Measurements from ENCODE around the gene LZTR1. TPM values are rescaled to one million over a fixed set of nuclear protein-coding genes. Genes with fewer than 3 reads are reported as not detected.

The LZTR1 gene
- total and polyA plus RNA-seq, 10 of the 15 experiments (the other 5 are each of a cell fraction or from before 2014, with no cell fraction given) = 0.82 to 50.3 (median 19.3) TPM

- H3K4me1 ChIP-seq (ENCODE audit: control insufficient read depth, insufficient read depth, low read length) = peaks cover 5% of the 10 kb centered on the region; the same call in 1 of the 2 replicates
- peak overlapping the region; percentile 90 for H3K4me2 ChIP-seq (ENCODE audit: control insufficient read depth, insufficient read depth)
- H2AFZ ChIP-seq (ENCODE audit: control insufficient read depth, low read depth, low read length) = peak overlapping the region; percentile 75
- H3K79me2 ChIP-seq (ENCODE audit: control insufficient read depth, insufficient read depth, low read length) = no peaks in the 10 kb centered on the region; the same call in 1 of the 2 replicates
- H3K4me3 ChIP-seq = peak overlapping the region; percentile 75
- FAIRE-seq (no peak), ATAC-seq (peak; percentile 83), DNase-seq (ENCODE audit: low read depth, low spot score) (no peak)
- no TSS peak for BruUV-seq (replicated peaks)
- H3K27ac ChIP-seq (ENCODE audit: control insufficient read depth, insufficient read depth) = no peak overlapping the region
- ChIA-PET POLR2A (interaction anchor here (0.5 kb wide), 1 partner anchor 445 kb away, joined by 3 read pairs; no protein-coding TSS in a partner anchor), CTCF (interaction anchor here (1.3 to 2.2 kb wide), 4 partner anchors 24 to 689 kb away, joined by 3 to 9 read pairs (median 6); partner anchors contain the start of gene LZTR1), SMC1A (ENCODE audit: uncharacterized antibody, unreplicated experiment) (interaction anchor here (0.7 to 1.5 kb wide), 3 partner anchors 12 to 72 kb away, joined by 3 to 9 read pairs (median 3); no protein-coding TSS in a partner anchor), RAD21 (ENCODE audit: unreplicated experiment) (interaction anchor here (0.8 to 1.6 kb wide), 3 partner anchors 35 to 72 kb away, joined by 3 to 4 read pairs (median 3); partner anchors contain the start of gene CRKL)
- H3K36me3 ChIP-seq (ENCODE audit: control insufficient read depth in 2 of 2, insufficient read depth in 2 of 2, low read length in 1 of 2) = peaks cover 0 to 10% of the 10 kb centered on the region in 2 experiments; a peak in 1 of 4 replicates
- TF ChIP-seq NRF1 (conservative IDR thresholded peaks at IDR 0.05; ENCODE audit: low read depth, low read length) (no peak), YY1 (IDR thresholded peaks at IDR 0.05; ENCODE audit: low read depth, low read length) (peak; percentile 31; the same call in 1 of the 2 replicates), MXI1 (IDR thresholded peaks at IDR 0.05; ENCODE audit: low read depth, low read length) (no peak), ZZZ3 (IDR thresholded peaks at IDR 0.05; ENCODE audit: control insufficient read depth, insufficient read length, low read depth) (no peak)
- WGBS (ENCODE audit: insufficient coverage, insufficient replicate concordance, low lambda C conversion rate, missing lambda C conversion rate) = 28% methylated on average over 11 of the region's 32 CpGs
- in situ Hi-C loops (cut with MboI) = no loop called here
- H3K27me3 ChIP-seq (replicated peaks in 1 of 2; ENCODE audit: control insufficient read depth in 2 of 2, insufficient read depth in 2 of 2, low read length in 1 of 2) = no peaks in the 10 kb centered on the region; a peak in 1 of 4 replicates
- H4K20me1 ChIP-seq (ENCODE audit: control insufficient read depth, insufficient read depth) = no peaks in the 10 kb centered on the region; the same call in 1 of the 2 replicates
- peak overlapping the region; percentile 44; the same call in 1 of the 2 replicates for H3K9ac ChIP-seq (ENCODE audit: control insufficient read depth, insufficient read depth, low read length)
- intact Hi-C loops (cut with micrococcal nuclease; ENCODE audit: unreplicated experiment) = no loop called here
- H3K9me3 ChIP-seq (replicated peaks; ENCODE audit: control insufficient read depth, insufficient read depth, low read length) = no peaks in the 10 kb centered on the region
These were observed 24.2 kb upstream of the LZTR1 start for GRCh38 chr22:20957683-20958431.
